A549 (cell line): ENCODE results near the gene SNTG2.

Experiments
- CHD4 ChIP-seq: fragments of 200-600 bp; sonication (generic); IDR thresholded peaks from 2 replicates; pipeline ENCODE4 v1.6.1; 2016; ENCODE audit warnings: antibody characterized with exemption, mild to moderate bottlenecking, borderline replicate concordance
- ESRRA ChIP-seq: fragments of 150-350 bp; IDR thresholded peaks from 2 replicates; pipeline ENCODE4 v1.6.1; 2014; ENCODE audit warnings: mild to moderate bottlenecking, low read length, borderline replicate concordance
- KDM5A ChIP-seq: fragments of 200-600 bp; sonication (generic); IDR thresholded peaks from 2 replicates; pipeline ENCODE4 v1.6.1; 2016; ENCODE audit warnings: antibody characterized with exemption, mild to moderate bottlenecking
- MYC ChIP-seq: IDR thresholded peaks from 2 replicates; pipeline ENCODE4 v1.6.1; 2012; ENCODE audit warnings: mild to moderate bottlenecking, inconsistent platforms, low read length, improper control_type of control experiment, borderline replicate concordance
- NPAS2 ChIP-seq: fragments of 250-450 bp; sonication (Bioruptor Pico); IDR thresholded peaks from 2 replicates; pipeline ENCODE4 v1.8.0; 2022; ENCODE audit warnings: mild to moderate bottlenecking, moderate library complexity, borderline replicate concordance
- POLR2A ChIP-seq: IDR thresholded peaks from 2 replicates; pipeline ENCODE4 v1.6.1; 2012; ENCODE audit warnings: mild to moderate bottlenecking, low read length
- RFX5 ChIP-seq: fragments of 450-650 bp; IDR thresholded peaks from 2 replicates; pipeline ENCODE4 v1.7.1; 2014; ENCODE audit warnings: antibody characterized with exemption, mild to moderate bottlenecking, moderate library complexity
- SMC3 ChIP-seq: fragments of >200 bp; sonication (Bioruptor Twin); formaldehyde crosslinking; IDR thresholded peaks from 3 replicates; pipeline ENCODE4 v1.6.1; 2018; ENCODE audit warnings: inconsistent platforms
- TF ChIP-seq, protein P1 (sequence below): fragments of >200 bp; sonication (Bioruptor Twin); formaldehyde crosslinking; IDR thresholded peaks from 3 replicates; pipeline ENCODE4 v1.5.1; 2016
- TF ChIP-seq, protein P2 (sequence below): IDR thresholded peaks from 2 replicates; pipeline ENCODE4 v1.6.1; 2012

DNA sequence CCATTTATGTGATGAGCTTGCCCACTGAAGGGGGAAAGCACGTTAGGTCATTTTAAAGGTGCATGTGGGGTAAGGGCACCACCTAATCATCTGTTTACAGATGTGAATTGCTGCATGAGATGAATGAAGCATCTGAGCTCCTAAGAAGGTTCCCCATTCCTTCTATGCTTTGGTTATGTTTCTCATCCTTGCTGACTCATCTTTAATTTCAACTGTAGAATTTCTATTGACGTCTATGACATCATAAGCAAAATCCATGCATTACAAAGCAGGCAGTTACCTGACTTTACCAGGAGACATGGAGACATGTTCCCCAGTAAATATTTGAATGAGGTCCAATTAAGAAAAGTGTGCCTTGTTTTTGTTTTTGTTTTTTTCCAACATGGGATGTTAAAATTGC, 2.8 kb downstream of the SNTG2 start:
- TF ChIP-seq, protein P1, sequence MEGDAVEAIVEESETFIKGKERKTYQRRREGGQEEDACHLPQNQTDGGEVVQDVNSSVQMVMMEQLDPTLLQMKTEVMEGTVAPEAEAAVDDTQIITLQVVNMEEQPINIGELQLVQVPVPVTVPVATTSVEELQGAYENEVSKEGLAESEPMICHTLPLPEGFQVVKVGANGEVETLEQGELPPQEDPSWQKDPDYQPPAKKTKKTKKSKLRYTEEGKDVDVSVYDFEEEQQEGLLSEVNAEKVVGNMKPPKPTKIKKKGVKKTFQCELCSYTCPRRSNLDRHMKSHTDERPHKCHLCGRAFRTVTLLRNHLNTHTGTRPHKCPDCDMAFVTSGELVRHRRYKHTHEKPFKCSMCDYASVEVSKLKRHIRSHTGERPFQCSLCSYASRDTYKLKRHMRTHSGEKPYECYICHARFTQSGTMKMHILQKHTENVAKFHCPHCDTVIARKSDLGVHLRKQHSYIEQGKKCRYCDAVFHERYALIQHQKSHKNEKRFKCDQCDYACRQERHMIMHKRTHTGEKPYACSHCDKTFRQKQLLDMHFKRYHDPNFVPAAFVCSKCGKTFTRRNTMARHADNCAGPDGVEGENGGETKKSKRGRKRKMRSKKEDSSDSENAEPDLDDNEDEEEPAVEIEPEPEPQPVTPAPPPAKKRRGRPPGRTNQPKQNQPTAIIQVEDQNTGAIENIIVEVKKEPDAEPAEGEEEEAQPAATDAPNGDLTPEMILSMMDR: no peak
- TF ChIP-seq RFX5 (no peak), ESRRA (no peak), CHD4 (no peak), POLR2A (no peak), MYC (no peak), SMC3 (no peak), KDM5A (no peak), NPAS2 (CRISPR knock-in tag) (no peak)
- TF ChIP-seq, protein P2, sequence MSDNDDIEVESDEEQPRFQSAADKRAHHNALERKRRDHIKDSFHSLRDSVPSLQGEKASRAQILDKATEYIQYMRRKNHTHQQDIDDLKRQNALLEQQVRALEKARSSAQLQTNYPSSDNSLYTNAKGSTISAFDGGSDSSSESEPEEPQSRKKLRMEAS: no peak
